ENCODE results near the gene TMC4. TPM values are rescaled to one million over a fixed set of nuclear protein-coding genes. Genes with fewer than 3 reads are reported as not detected.

TMC4 gene
- polyA plus RNA-seq, 1 donor (not counting 4 experiments of a cell fraction or from before 2014, with no cell fraction given), result 1.5 TPM

DNA sequence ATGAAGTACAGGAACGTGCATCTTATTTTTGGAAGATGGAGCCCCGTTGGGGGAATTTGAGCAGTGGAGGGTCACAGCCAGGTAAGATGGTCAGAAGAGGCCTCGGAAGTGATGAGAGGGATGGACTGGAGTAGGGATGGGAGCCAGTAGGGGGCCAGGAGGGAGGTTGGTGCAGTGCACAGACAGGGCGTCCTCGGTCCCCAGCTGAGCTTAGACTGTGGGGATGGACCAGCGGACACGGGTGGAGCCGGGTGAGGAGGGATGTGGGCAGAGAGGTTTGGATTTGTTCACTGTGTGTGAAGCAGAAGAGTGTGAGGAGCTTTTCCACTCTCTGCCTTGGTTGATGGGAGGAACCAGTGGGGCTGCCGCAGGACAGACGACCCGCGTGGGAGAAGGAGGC, 38.3 kb upstream of the TMC4 start:
- Histone ChIP-seq H3K9me1 (ENCODE audit: control insufficient read depth, extremely low read depth, insufficient read depth, low read length) (no peaks in the 10 kb centered on the region), H3K4me1 (ENCODE audit: control insufficient read depth, extremely low read depth, insufficient read depth, low read length) (no peaks in the 10 kb centered on the region), H3K4me2 (ENCODE audit: control insufficient read depth, extremely low read depth, insufficient read depth, low read depth, low read length) (no peak overlapping the region), H3K27ac (ENCODE audit: control insufficient read depth, insufficient read depth, low read length) (no peak overlapping the region), H3K27me3 (ENCODE audit: control insufficient read depth, extremely low read depth, insufficient read depth, low read length) (no peaks in the 10 kb centered on the region), H3K4me3 (ENCODE audit: control insufficient read depth in 2 of 3, extremely low read depth in 1 of 3, insufficient read depth in 2 of 3, low read depth in 1 of 3, low read length in 3 of 3) (no peak overlapping the region), H4K20me1 (ENCODE audit: control insufficient read depth, extremely low read depth, insufficient read depth, low read length) (peaks cover 20% of the 10 kb centered on the region), H2AFZ (ENCODE audit: control insufficient read depth, low read length) (no peak overlapping the region), H3K79me2 (ENCODE audit: control insufficient read depth, insufficient read depth, low read length) (peaks cover 7% of the 10 kb centered on the region), H3K9ac (ENCODE audit: control insufficient read depth, extremely low read depth, insufficient read depth, low read length) (no peak overlapping the region), H3K9me3 (ENCODE audit: control insufficient read depth, low read depth, low read length) (no peaks in the 10 kb centered on the region), H3K36me3 (ENCODE audit: control insufficient read depth in 2 of 2, extremely low read depth in 1 of 2, insufficient read depth in 2 of 2, low read length in 2 of 2) (peaks cover 16 to 19% of the 10 kb centered on the region in 2 experiments)
- FAIRE-seq, result no peak
- DNase-seq (ENCODE audit: low read depth, low spot score), result no peak
- dilution Hi-C loops (cut with MboI; ENCODE audit: extremely low pct_ligation_motif_present, low sequenced_read_pairs), result no loop called here
- TF ChIP-seq, protein P1, sequence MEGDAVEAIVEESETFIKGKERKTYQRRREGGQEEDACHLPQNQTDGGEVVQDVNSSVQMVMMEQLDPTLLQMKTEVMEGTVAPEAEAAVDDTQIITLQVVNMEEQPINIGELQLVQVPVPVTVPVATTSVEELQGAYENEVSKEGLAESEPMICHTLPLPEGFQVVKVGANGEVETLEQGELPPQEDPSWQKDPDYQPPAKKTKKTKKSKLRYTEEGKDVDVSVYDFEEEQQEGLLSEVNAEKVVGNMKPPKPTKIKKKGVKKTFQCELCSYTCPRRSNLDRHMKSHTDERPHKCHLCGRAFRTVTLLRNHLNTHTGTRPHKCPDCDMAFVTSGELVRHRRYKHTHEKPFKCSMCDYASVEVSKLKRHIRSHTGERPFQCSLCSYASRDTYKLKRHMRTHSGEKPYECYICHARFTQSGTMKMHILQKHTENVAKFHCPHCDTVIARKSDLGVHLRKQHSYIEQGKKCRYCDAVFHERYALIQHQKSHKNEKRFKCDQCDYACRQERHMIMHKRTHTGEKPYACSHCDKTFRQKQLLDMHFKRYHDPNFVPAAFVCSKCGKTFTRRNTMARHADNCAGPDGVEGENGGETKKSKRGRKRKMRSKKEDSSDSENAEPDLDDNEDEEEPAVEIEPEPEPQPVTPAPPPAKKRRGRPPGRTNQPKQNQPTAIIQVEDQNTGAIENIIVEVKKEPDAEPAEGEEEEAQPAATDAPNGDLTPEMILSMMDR (optimal IDR thresholded peaks at IDR 0.05 in 1 of 3, IDR thresholded peaks at IDR 0.05 in 1 of 3, conservative IDR thresholded peaks at IDR 0.05 in 1 of 3; ENCODE audit: extremely low read depth in 1 of 3, insufficient read depth in 2 of 3, low read length in 3 of 3), result no peak
- no peak for TF ChIP-seq EZH2 (IDR thresholded peaks at IDR 0.05; ENCODE audit: low read length)

DNA sequence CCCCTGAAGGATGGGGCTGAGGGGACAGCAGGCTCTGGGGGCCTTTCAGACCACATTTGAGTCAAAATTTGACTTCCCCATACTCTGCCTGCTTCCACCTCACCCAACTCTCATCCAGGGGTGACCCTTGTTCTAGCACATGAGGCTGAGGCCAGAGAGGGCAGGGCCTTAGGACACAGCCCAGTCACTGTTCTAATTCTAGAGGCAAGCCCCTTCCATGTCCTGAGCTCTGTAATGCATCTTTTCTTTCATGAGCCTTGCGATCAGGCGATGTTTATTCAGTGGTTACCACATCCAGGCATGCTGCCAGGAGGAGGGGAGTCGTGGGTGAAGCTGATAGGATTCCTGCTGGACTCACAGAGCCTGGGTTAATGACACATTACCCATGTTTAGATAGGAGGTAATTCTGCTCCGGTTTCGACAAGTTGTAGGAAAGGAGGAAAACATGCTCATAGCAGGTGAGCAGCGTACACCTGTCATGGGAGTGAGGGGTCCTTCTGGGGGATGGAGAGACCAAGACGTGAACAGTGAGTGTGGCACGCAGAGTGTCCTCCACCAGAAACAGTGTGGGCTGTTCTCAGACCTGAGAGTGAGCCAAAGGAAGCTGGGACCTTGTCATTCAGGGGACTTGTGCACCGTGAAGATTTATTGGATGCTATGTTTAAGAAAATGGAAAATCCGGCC, 37.0 kb upstream of the TMC4 start:
- Histone ChIP-seq H3K9me3 (ENCODE audit: control insufficient read depth, low read depth, low read length) (no peaks in the 10 kb centered on the region), H3K9me1 (ENCODE audit: control insufficient read depth, extremely low read depth, insufficient read depth, low read length) (no peaks in the 10 kb centered on the region), H2AFZ (ENCODE audit: control insufficient read depth, low read length) (no peak overlapping the region), H3K9ac (ENCODE audit: control insufficient read depth, extremely low read depth, insufficient read depth, low read length) (peak overlapping the region; percentile 5), H3K27ac (ENCODE audit: control insufficient read depth, insufficient read depth, low read length) (peak overlapping the region; percentile 44), H3K4me1 (ENCODE audit: control insufficient read depth, extremely low read depth, insufficient read depth, low read length) (no peaks in the 10 kb centered on the region), H3K36me3 (ENCODE audit: control insufficient read depth in 2 of 2, extremely low read depth in 1 of 2, insufficient read depth in 2 of 2, low read length in 2 of 2) (peaks cover 27 to 29% of the 10 kb centered on the region in 2 experiments), H3K79me2 (ENCODE audit: control insufficient read depth, insufficient read depth, low read length) (peaks cover 20% of the 10 kb centered on the region), H3K27me3 (ENCODE audit: control insufficient read depth, extremely low read depth, insufficient read depth, low read length) (no peaks in the 10 kb centered on the region), H4K20me1 (ENCODE audit: control insufficient read depth, extremely low read depth, insufficient read depth, low read length) (peaks cover 33% of the 10 kb centered on the region), H3K4me3 (ENCODE audit: control insufficient read depth in 2 of 3, extremely low read depth in 1 of 3, insufficient read depth in 2 of 3, low read depth in 1 of 3, low read length in 3 of 3) (no peak overlapping the region), H3K4me2 (ENCODE audit: control insufficient read depth, extremely low read depth, insufficient read depth, low read depth, low read length) (no peak overlapping the region)
- no peak for DNase-seq (ENCODE audit: low read depth, low spot score)
- FAIRE-seq, result peak; percentile 75
- TF ChIP-seq, protein P1 (optimal IDR thresholded peaks at IDR 0.05 in 1 of 3, IDR thresholded peaks at IDR 0.05 in 1 of 3, conservative IDR thresholded peaks at IDR 0.05 in 1 of 3; ENCODE audit: extremely low read depth in 1 of 3, insufficient read depth in 2 of 3, low read length in 3 of 3), result no peak
- no peak for TF ChIP-seq EZH2 (IDR thresholded peaks at IDR 0.05; ENCODE audit: low read length)
- dilution Hi-C loops (cut with MboI; ENCODE audit: extremely low pct_ligation_motif_present, low sequenced_read_pairs), result no loop called here
